ENCODE results near the gene CLDN2. TPM values are rescaled to one million over a fixed set of nuclear protein-coding genes. Genes with fewer than 3 reads are reported as not detected.

Gene CLDN2
- total RNA-seq, 4 donors from 2014 or later = 9.9 to 86.5 (median 36.0) TPM

GRCh38 chrX:106894392-106894909 is 25.8 kb upstream of the CLDN2 start:
- Histone ChIP-seq H3K36me3 (no peaks in the 10 kb centered on the region), H3K4me3 (no peak overlapping the region), H3K9me3 (no peaks in the 10 kb centered on the region), H3K27me3 (no peaks in the 10 kb centered on the region), H3K27ac (no peak overlapping the region), H3K4me1 (peaks cover 0 to 7% (median 0%) of the 10 kb centered on the region in 4 donors)
- TF ChIP-seq POLR2A (IDR thresholded peaks at IDR 0.05) (no peak), CTCF (IDR thresholded peaks at IDR 0.05) (peak in 5 of 6 experiments; percentile 22 to 73 (median 66))
- peak in 2 of 3 donors; percentile 54 to 72 for DNase-seq

DNA sequence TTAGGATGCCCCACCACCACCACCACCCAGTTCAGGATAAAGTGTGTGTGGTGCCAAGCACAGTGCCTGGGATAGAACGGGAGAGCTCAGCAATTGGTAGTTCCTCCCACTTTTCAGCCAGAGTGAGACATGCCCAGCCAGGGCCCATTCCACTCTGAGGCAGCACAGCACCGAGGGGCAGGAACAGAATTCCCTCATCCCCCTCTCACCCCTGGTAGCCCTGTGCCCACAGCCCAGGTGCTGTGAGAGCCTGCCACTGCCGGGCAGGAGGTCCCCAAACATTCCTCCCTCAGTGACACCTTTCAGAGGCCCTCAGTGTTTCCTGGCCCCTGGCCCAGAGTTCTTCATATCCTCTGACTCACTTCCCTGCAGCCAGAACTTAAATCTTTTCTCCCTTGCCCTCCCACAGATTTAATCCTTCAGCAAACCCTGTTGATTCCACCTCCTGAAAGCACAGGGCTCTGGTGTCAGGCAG is 25.2 kb upstream of the CLDN2 start:
- Histone ChIP-seq H3K4me1 (peaks cover 0 to 7% (median 0%) of the 10 kb centered on the region in 4 donors), H3K27ac (no peak overlapping the region), H3K4me3 (no peak overlapping the region), H3K27me3 (no peaks in the 10 kb centered on the region), H3K36me3 (no peaks in the 10 kb centered on the region), H3K9me3 (no peaks in the 10 kb centered on the region)
- no peak for TF ChIP-seq CTCF (IDR thresholded peaks at IDR 0.05)
- DNase-seq = no peak

GRCh38 chrX:106897259-106897658 is 22.9 kb upstream of the CLDN2 start:
- Histone ChIP-seq H3K27ac (no peak overlapping the region), H3K9me3 (no peaks in the 10 kb centered on the region), H3K36me3 (no peaks in the 10 kb centered on the region), H3K4me3 (no peak overlapping the region), H3K4me1 (peaks cover 0 to 7% (median 0%) of the 10 kb centered on the region in 4 donors), H3K27me3 (no peaks in the 10 kb centered on the region)
- DNase-seq = no peak
- TF ChIP-seq POLR2A (IDR thresholded peaks at IDR 0.05) = no peak
- no peak for TF ChIP-seq CTCF (IDR thresholded peaks at IDR 0.05)

DNA sequence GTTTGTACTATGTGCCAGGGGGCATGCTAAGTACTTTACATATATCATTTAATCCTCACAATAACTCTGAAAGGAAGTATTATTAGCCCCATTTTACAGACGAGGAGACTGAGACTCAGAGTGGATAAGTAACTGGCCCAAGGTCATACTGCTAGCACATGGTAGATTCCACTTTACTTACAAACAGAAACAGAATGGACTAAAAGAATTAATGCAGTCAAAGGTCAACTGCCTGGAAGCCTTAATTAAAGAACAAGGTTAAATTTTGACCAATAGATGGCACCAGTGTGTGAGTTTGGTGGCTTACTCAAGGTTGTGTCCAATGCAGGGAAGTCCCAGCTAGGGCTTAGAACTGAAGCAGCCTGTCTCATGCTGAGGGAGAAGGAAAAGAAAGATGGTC is 21.7 kb upstream of the CLDN2 start:
- H3K9me3 ChIP-seq = no peaks in the 10 kb centered on the region
- TF ChIP-seq CTCF (IDR thresholded peaks at IDR 0.05) (peak in 4 of 6 experiments; percentile 11 to 73 (median 58)), POLR2A (IDR thresholded peaks at IDR 0.05) (no peak)
- no peaks in the 10 kb centered on the region for H3K36me3 ChIP-seq
- no peaks in the 10 kb centered on the region for H3K27me3 ChIP-seq
- H3K4me3 ChIP-seq = no peak overlapping the region
- DNase-seq = no peak
- H3K27ac ChIP-seq = no peak overlapping the region
- peaks cover 0 to 7% (median 0%) of the 10 kb centered on the region in 4 donors for H3K4me1 ChIP-seq

DNA sequence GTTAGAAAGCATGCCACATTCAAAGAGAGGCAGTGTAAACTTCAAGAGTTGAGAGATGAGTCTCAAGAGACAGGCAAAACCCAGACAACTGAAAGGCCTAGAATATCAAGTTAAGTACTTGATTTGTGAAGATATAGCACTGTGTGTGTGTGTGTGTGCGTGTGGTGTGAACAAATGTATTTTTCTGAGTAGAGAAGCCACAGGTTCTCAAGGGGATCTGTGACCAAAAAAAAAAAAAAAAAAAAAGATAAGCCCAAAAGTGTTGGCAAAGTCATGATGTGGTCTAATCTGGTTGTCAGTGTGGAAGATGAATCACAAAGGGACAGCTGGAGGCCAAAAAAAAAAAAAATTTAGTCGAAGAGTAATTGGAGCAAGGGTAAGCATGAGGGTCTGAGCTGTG is 20.9 kb upstream of the CLDN2 start:
- DNase-seq = no peak
- no peaks in the 10 kb centered on the region for H3K27me3 ChIP-seq
- H3K9me3 ChIP-seq = no peaks in the 10 kb centered on the region
- peaks cover 0 to 7% (median 0%) of the 10 kb centered on the region in 4 donors for H3K4me1 ChIP-seq
- H3K4me3 ChIP-seq = no peak overlapping the region
- H3K36me3 ChIP-seq = no peaks in the 10 kb centered on the region
- TF ChIP-seq CTCF (IDR thresholded peaks at IDR 0.05) (no peak), POLR2A (IDR thresholded peaks at IDR 0.05) (no peak)
- no peak overlapping the region for H3K27ac ChIP-seq

- no peaks in the 10 kb centered on the region for H3K9me3 ChIP-seq
- no peaks in the 10 kb centered on the region for H3K36me3 ChIP-seq
- H3K27ac ChIP-seq = no peak overlapping the region
- H3K4me3 ChIP-seq = no peak overlapping the region
- peaks cover 0 to 3% (median 0%) of the 10 kb centered on the region in 4 donors for H3K4me1 ChIP-seq
- no peak for DNase-seq
- no peaks in the 10 kb centered on the region for H3K27me3 ChIP-seq
- TF ChIP-seq CTCF (IDR thresholded peaks at IDR 0.05) (no peak), POLR2A (IDR thresholded peaks at IDR 0.05) (no peak)
Observed at GRCh38 chrX:106899841-106900240, 20.4 kb upstream of the CLDN2 start.
